ENCODE measurements around the gene MIEN1.

The MIEN1 gene

DNA sequence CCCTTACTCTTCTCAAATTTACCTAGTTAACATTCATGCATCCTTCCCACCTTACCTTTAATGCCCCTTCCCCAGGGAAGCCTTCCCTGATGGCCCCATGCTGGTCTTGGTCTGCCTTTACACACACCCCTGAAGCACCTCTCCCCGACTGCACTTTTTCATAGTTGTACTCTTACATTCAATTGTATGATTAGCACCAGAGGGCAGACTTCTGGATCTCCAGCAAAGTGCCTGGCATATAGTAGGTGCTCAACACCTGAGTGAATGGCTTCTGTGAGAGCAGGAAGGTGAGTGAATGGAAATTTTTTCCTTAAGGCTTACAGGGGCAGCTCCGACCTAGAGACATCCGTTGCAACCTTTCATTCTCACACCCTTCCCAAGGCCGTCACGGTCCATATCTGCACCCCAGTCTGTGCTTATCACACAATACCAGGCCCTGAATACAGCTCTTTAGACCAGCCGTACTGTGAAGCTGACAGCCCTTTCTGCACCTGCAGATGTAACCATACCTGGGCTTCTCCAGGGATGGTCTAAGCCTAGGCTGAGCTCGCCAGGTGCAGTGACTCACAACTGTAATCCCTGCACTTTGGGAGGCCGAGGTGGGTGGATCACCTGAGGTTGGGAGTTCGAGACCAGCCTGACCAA, 46.9 kb downstream of the MIEN1 start:
- in situ Hi-C loops (cut with HindIII; ENCODE audit: low pct_ligation_motif_present, low sequenced_read_pairs): no loop called here
- no peak for DNase-seq
- Histone ChIP-seq H3K27me3 (replicated peaks) (no peaks in the 10 kb centered on the region), H3K36me3 (replicated peaks) (no peaks in the 10 kb centered on the region), H3K4me3 (ENCODE audit: low read depth, low read length) (no peak overlapping the region), H3K27ac (no peak overlapping the region)
- TF ChIP-seq, protein P1, sequence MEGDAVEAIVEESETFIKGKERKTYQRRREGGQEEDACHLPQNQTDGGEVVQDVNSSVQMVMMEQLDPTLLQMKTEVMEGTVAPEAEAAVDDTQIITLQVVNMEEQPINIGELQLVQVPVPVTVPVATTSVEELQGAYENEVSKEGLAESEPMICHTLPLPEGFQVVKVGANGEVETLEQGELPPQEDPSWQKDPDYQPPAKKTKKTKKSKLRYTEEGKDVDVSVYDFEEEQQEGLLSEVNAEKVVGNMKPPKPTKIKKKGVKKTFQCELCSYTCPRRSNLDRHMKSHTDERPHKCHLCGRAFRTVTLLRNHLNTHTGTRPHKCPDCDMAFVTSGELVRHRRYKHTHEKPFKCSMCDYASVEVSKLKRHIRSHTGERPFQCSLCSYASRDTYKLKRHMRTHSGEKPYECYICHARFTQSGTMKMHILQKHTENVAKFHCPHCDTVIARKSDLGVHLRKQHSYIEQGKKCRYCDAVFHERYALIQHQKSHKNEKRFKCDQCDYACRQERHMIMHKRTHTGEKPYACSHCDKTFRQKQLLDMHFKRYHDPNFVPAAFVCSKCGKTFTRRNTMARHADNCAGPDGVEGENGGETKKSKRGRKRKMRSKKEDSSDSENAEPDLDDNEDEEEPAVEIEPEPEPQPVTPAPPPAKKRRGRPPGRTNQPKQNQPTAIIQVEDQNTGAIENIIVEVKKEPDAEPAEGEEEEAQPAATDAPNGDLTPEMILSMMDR (IDR thresholded peaks at IDR 0.05; ENCODE audit: low read depth, low read length, missing control alignments): no peak

DNA sequence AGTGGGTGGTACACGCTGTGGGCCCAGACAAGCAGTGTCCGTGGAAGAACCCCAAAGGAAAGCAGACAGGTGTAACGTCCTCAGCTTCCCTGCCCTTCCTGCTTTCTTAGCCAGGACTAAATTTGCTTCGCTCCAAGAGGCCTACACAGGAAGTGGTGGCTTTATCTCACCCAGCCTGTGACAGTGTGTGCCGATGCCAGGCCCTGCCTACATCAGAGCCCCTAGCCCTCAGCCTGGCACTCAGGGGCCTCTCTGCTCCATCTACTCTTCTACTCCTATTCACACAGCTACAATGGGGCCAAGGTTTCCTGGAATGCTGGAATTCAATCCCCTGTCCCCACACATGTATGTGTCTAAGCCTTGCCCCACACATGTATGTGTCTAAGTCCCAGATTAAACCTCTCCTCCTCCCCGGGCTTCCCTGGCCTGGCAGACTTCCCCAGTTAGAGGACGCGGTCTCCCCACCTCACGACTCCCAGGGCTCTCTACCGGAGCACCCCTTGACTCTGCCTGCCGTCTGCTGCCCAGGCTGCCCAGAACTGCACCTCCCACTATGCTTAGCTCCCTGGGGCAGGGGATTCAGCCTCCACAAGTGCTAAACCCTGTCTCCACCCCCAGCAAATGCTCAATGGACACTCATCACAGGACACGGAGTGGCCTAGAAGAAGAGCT, 50.7 kb downstream of the MIEN1 start:
- TF ChIP-seq, protein P1 (IDR thresholded peaks at IDR 0.05; ENCODE audit: low read depth, low read length, missing control alignments): no peak
- Histone ChIP-seq H3K4me3 (ENCODE audit: low read depth, low read length) (no peak overlapping the region), H3K36me3 (replicated peaks) (no peaks in the 10 kb centered on the region), H3K27me3 (replicated peaks) (no peaks in the 10 kb centered on the region), H3K27ac (no peak overlapping the region)
- no peak for DNase-seq
- in situ Hi-C loops (cut with HindIII; ENCODE audit: low pct_ligation_motif_present, low sequenced_read_pairs): no loop called here
